ENCODE measurements around the gene APOL3. TPM values are rescaled to one million over a fixed set of nuclear protein-coding genes. Genes with fewer than 3 reads are reported as not detected.
"Not testable (repeated sequence)": the region's sequence is repeated elsewhere in the genome, so short reads cannot be mapped to it uniquely, and the experiment has no call there.

Gene APOL3
- 0.28 TPM in 1 of 2 replicates, not detected in the other for total RNA-seq (2014; rRNA removed; shearing (Covaris generic))

GRCh38 chr22:36160499-36160942, at the start of gene APOL3:
TSS of gene APOL3 (minus strand) at chr22:36160755. CDS start at chr22:36149055, 11,700 bp downstream.
- H3K4me3 ChIP-seq (ENCODE audit: insufficient read depth, low read depth, low read length): no peak within 1 kb of the TSS
- no peaks in the 10 kb centered on the region for H3K36me3 ChIP-seq (replicated peaks; ENCODE audit: control insufficient read depth, insufficient read depth, low read length)
- no peak for DNase-seq
- H3K27me3 ChIP-seq (ENCODE audit: control insufficient read depth, insufficient read depth, low read length): no peaks in the 10 kb centered on the region

GRCh38 chr22:36210224-36210623, 49.7 kb upstream of the APOL3 start:
- no peak for DNase-seq
- no peak overlapping the region for H3K4me3 ChIP-seq (ENCODE audit: insufficient read depth, low read depth, low read length)
- no peaks in the 10 kb centered on the region for H3K36me3 ChIP-seq (replicated peaks; ENCODE audit: control insufficient read depth, insufficient read depth, low read length)
- no peaks in the 10 kb centered on the region for H3K27me3 ChIP-seq (ENCODE audit: control insufficient read depth, insufficient read depth, low read length)

- H3K4me3 ChIP-seq (ENCODE audit: insufficient read depth, low read depth, low read length); H3K36me3 ChIP-seq (replicated peaks; ENCODE audit: control insufficient read depth, insufficient read depth, low read length); DNase-seq; H3K27me3 ChIP-seq (ENCODE audit: control insufficient read depth, insufficient read depth, low read length): not testable (repeated sequence)
Measured at GRCh38 chr22:36209488-36209908, 48.9 kb upstream of the APOL3 start.

- no peak overlapping the region for H3K4me3 ChIP-seq (ENCODE audit: insufficient read depth, low read depth, low read length)
- no peak for DNase-seq
- H3K36me3 ChIP-seq (replicated peaks; ENCODE audit: control insufficient read depth, insufficient read depth, low read length): no peaks in the 10 kb centered on the region
- no peaks in the 10 kb centered on the region for H3K27me3 ChIP-seq (ENCODE audit: control insufficient read depth, insufficient read depth, low read length)
Measured at GRCh38 chr22:36208914-36209313, 48.4 kb upstream of the APOL3 start.

GRCh38 chr22:36208162-36208765, 47.7 kb upstream of the APOL3 start:
- no peaks in the 10 kb centered on the region for H3K27me3 ChIP-seq (ENCODE audit: control insufficient read depth, insufficient read depth, low read length)
- no peak for DNase-seq

GRCh38 chr22:36206255-36206654, 45.7 kb upstream of the APOL3 start:
- no peaks in the 10 kb centered on the region for H3K36me3 ChIP-seq (replicated peaks; ENCODE audit: control insufficient read depth, insufficient read depth, low read length)
- H3K4me3 ChIP-seq (ENCODE audit: insufficient read depth, low read depth, low read length): no peak overlapping the region
- no peaks in the 10 kb centered on the region for H3K27me3 ChIP-seq (ENCODE audit: control insufficient read depth, insufficient read depth, low read length)
- DNase-seq: no peak

More at GRCh38 chr22:36208162-36208765, 47.7 kb upstream of the APOL3 start:
- no peaks in the 10 kb centered on the region for H3K36me3 ChIP-seq (replicated peaks; ENCODE audit: control insufficient read depth, insufficient read depth, low read length)
- H3K4me3 ChIP-seq (ENCODE audit: insufficient read depth, low read depth, low read length): no peak overlapping the region

- not testable (repeated sequence) for H3K36me3 ChIP-seq (replicated peaks; ENCODE audit: control insufficient read depth, insufficient read depth, low read length); H3K27me3 ChIP-seq (ENCODE audit: control insufficient read depth, insufficient read depth, low read length); H3K4me3 ChIP-seq (ENCODE audit: insufficient read depth, low read depth, low read length); DNase-seq
Measured at GRCh38 chr22:36205573-36205972, 45.0 kb upstream of the APOL3 start.

- Histone ChIP-seq H3K36me3 (replicated peaks; ENCODE audit: control insufficient read depth, insufficient read depth, low read length) (no peaks in the 10 kb centered on the region), H3K27me3 (ENCODE audit: control insufficient read depth, insufficient read depth, low read length) (no peaks in the 10 kb centered on the region), H3K4me3 (ENCODE audit: insufficient read depth, low read depth, low read length) (no peak overlapping the region)
- DNase-seq: no peak
Measured at GRCh38 chr22:36204632-36205015, 44.1 kb upstream of the APOL3 start.

- Histone ChIP-seq H3K4me3 (ENCODE audit: insufficient read depth, low read depth, low read length) (no peak overlapping the region), H3K36me3 (replicated peaks; ENCODE audit: control insufficient read depth, insufficient read depth, low read length) (no peaks in the 10 kb centered on the region), H3K27me3 (ENCODE audit: control insufficient read depth, insufficient read depth, low read length) (no peaks in the 10 kb centered on the region)
- no peak for DNase-seq
Measured at GRCh38 chr22:36204001-36204631, 43.6 kb upstream of the APOL3 start.

- H3K36me3 ChIP-seq (replicated peaks; ENCODE audit: control insufficient read depth, insufficient read depth, low read length); DNase-seq; H3K4me3 ChIP-seq (ENCODE audit: insufficient read depth, low read depth, low read length); H3K27me3 ChIP-seq (ENCODE audit: control insufficient read depth, insufficient read depth, low read length): not testable (repeated sequence)
Measured at GRCh38 chr22:36203441-36203840, 42.9 kb upstream of the APOL3 start.

GRCh38 chr22:36202906-36203305, 42.4 kb upstream of the APOL3 start:
- not testable (repeated sequence) for H3K4me3 ChIP-seq (ENCODE audit: insufficient read depth, low read depth, low read length); H3K27me3 ChIP-seq (ENCODE audit: control insufficient read depth, insufficient read depth, low read length); H3K36me3 ChIP-seq (replicated peaks; ENCODE audit: control insufficient read depth, insufficient read depth, low read length); DNase-seq

- Histone ChIP-seq H3K27me3 (ENCODE audit: control insufficient read depth, insufficient read depth, low read length) (no peaks in the 10 kb centered on the region), H3K4me3 (ENCODE audit: insufficient read depth, low read depth, low read length) (no peak within 1 kb of the TSS), H3K36me3 (replicated peaks; ENCODE audit: control insufficient read depth, insufficient read depth, low read length) (no peaks in the 10 kb centered on the region)
- no peak for DNase-seq
Measured at GRCh38 chr22:36201630-36202319, 41.2 kb upstream of the APOL3 start, which contains the start of gene APOL4. TSS of gene APOL4 (minus strand) at chr22:36201809. CDS start at chr22:36201734, 75 bp downstream.

GRCh38 chr22:36201025-36201424, 40.5 kb upstream of the APOL3 start:
- not testable (repeated sequence) for DNase-seq; H3K4me3 ChIP-seq (ENCODE audit: insufficient read depth, low read depth, low read length); H3K36me3 ChIP-seq (replicated peaks; ENCODE audit: control insufficient read depth, insufficient read depth, low read length); H3K27me3 ChIP-seq (ENCODE audit: control insufficient read depth, insufficient read depth, low read length)

GRCh38 chr22:36199001-36199551, 38.5 kb upstream of the APOL3 start:
- H3K36me3 ChIP-seq (replicated peaks; ENCODE audit: control insufficient read depth, insufficient read depth, low read length): no peaks in the 10 kb centered on the region
- no peak overlapping the region for H3K4me3 ChIP-seq (ENCODE audit: insufficient read depth, low read depth, low read length)
- H3K27me3 ChIP-seq (ENCODE audit: control insufficient read depth, insufficient read depth, low read length): no peaks in the 10 kb centered on the region
- no peak for DNase-seq

GRCh38 chr22:36198536-36198935, 38.0 kb upstream of the APOL3 start:
- no peaks in the 10 kb centered on the region for H3K27me3 ChIP-seq (ENCODE audit: control insufficient read depth, insufficient read depth, low read length)
- DNase-seq: no peak
- H3K4me3 ChIP-seq (ENCODE audit: insufficient read depth, low read depth, low read length): no peak overlapping the region
- H3K36me3 ChIP-seq (replicated peaks; ENCODE audit: control insufficient read depth, insufficient read depth, low read length): no peaks in the 10 kb centered on the region

All from H7 (cell line).